B cell (primary cell): ENCODE data around the gene NFIC.

Experiments used
- EZH2 ChIP-seq: IDR thresholded peaks from 2 replicates; pipeline ENCODE4 v1.6.1; 2012; ENCODE audit warnings: borderline replicate concordance, low read depth, mild to moderate bottlenecking, moderate library complexity, low read length; ENCODE audit not compliant: insufficient read depth, poor library complexity, severe bottlenecking
- TF ChIP-seq, protein P1 (sequence below): fragments of 200-600 bp; IDR thresholded peaks from one replicate; pipeline ENCODE4 v1.8.0; 2022; ENCODE audit warnings: antibody characterized with exemption, mild to moderate bottlenecking

DNA sequence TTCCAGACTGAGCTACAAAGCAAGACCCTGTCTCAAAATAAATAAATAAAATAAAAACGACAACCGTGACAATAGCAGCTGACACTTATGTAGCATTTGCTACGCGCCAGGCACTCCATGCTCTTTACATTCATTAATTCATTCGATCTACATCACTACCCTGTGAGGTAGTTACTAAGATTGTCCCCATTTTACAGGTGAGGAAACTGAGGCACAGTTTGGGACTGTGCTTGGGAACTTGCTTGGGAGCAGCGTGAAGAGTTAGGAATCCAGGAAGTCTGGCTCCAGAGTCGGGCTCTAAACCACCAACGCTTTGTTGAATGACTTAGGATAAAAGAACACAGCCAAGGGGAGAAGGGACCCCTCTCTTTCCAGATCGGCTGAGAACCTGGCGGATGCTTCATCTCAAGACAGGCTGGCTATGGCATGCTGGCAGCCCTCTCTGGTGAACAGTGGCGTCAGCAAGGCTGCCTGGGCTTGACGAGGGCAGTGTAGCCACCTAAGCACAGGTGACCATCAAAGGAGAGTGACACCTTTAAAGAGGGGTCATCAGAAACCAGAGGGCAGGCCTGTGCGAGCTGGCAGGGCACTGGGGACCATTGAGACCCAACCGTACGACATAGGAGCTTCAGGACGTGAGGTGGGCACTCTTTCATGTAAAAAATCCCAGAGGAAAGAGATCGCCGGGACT, 133.5 kb downstream of the NFIC start:
- TF ChIP-seq, protein P1, sequence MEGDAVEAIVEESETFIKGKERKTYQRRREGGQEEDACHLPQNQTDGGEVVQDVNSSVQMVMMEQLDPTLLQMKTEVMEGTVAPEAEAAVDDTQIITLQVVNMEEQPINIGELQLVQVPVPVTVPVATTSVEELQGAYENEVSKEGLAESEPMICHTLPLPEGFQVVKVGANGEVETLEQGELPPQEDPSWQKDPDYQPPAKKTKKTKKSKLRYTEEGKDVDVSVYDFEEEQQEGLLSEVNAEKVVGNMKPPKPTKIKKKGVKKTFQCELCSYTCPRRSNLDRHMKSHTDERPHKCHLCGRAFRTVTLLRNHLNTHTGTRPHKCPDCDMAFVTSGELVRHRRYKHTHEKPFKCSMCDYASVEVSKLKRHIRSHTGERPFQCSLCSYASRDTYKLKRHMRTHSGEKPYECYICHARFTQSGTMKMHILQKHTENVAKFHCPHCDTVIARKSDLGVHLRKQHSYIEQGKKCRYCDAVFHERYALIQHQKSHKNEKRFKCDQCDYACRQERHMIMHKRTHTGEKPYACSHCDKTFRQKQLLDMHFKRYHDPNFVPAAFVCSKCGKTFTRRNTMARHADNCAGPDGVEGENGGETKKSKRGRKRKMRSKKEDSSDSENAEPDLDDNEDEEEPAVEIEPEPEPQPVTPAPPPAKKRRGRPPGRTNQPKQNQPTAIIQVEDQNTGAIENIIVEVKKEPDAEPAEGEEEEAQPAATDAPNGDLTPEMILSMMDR = no peak
- no peak for TF ChIP-seq EZH2
